Measurements from ENCODE around the gene TGFBR2. TPM values are rescaled to one million over a fixed set of nuclear protein-coding genes. Genes with fewer than 3 reads are reported as not detected.

The TGFBR2 gene
- total RNA-seq, 1 experiment from 2014 or later: 16.1 TPM

DNA sequence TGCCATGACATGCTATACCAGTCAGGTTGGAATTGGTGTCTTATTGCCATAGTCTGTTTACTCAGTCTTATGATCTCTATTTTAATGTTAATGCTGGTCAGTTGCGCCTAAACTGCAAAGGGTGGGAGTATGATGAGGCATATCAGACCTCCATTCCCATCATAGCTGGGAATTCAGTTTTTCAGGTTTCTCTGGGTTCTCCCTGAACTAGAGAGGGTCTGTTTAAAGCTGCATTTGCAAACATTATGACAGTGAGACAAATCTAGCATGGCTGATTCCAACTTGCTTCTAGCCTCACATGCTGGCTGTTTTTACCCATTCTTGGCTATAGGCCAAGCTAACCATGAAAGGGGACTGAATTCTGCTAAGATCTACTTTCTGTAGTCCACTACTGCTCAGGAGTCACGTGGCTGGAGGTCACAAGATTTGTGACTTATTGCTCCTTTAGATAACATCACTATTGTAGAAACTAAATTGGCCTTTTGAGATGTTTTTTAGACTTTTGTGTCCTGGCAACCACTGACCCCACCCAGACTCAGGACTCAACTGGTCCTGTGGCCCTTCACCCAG, 96.5 kb downstream of the TGFBR2 start:
- intact Hi-C loops (cut with micrococcal nuclease; ENCODE audit: unreplicated experiment): no loop called here
- Histone ChIP-seq H3K27ac (ENCODE audit: low read depth, low read length, poor library complexity, severe bottlenecking) (no peak overlapping the region), H3K9me3 (ENCODE audit: low read depth, low read length, poor library complexity, severe bottlenecking) (peaks cover 8% of the 10 kb centered on the region), H3K27me3 (replicated peaks; ENCODE audit: insufficient read depth, low read depth, low read length, poor library complexity) (no peaks in the 10 kb centered on the region), H3K4me1 (ENCODE audit: insufficient read depth, low read length, poor library complexity, severe bottlenecking) (no peaks in the 10 kb centered on the region), H3K4me3 (ENCODE audit: low read depth, low read length, poor library complexity, severe bottlenecking) (no peak overlapping the region), H3K36me3 (ENCODE audit: insufficient read depth, low read length, poor library complexity, severe bottlenecking) (no peaks in the 10 kb centered on the region)
- CTCF ChIA-PET: interaction anchor here (0.5 kb wide), 1 partner anchor 292 kb away, joined by 5 read pairs; no protein-coding TSS in a partner anchor
- BruUV-seq (replicated peaks): no TSS peak
- TF ChIP-seq, protein P1, sequence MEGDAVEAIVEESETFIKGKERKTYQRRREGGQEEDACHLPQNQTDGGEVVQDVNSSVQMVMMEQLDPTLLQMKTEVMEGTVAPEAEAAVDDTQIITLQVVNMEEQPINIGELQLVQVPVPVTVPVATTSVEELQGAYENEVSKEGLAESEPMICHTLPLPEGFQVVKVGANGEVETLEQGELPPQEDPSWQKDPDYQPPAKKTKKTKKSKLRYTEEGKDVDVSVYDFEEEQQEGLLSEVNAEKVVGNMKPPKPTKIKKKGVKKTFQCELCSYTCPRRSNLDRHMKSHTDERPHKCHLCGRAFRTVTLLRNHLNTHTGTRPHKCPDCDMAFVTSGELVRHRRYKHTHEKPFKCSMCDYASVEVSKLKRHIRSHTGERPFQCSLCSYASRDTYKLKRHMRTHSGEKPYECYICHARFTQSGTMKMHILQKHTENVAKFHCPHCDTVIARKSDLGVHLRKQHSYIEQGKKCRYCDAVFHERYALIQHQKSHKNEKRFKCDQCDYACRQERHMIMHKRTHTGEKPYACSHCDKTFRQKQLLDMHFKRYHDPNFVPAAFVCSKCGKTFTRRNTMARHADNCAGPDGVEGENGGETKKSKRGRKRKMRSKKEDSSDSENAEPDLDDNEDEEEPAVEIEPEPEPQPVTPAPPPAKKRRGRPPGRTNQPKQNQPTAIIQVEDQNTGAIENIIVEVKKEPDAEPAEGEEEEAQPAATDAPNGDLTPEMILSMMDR (conservative IDR thresholded peaks at IDR 0.05; ENCODE audit: low read depth, low read length): no peak
- no peak for TF ChIP-seq EZH2 (IDR thresholded peaks at IDR 0.05; ENCODE audit: borderline replicate concordance, low read depth, low read length, poor library complexity, severe bottlenecking)
- no peak for DNase-seq (ENCODE audit: low spot score)
- POLR2A ChIA-PET (ENCODE audit: low non-redundant PET): no interaction called here

- TF ChIP-seq, protein P1 (conservative IDR thresholded peaks at IDR 0.05; ENCODE audit: low read depth, low read length): no peak
- no peak for TF ChIP-seq EZH2 (IDR thresholded peaks at IDR 0.05; ENCODE audit: borderline replicate concordance, low read depth, low read length, poor library complexity, severe bottlenecking)
- no peaks in the 10 kb centered on the region for H3K36me3 ChIP-seq (ENCODE audit: insufficient read depth, low read length, poor library complexity, severe bottlenecking)
- intact Hi-C loops (cut with micrococcal nuclease; ENCODE audit: unreplicated experiment): no loop called here
- no TSS peak for BruUV-seq (replicated peaks)
- H3K9me3 ChIP-seq (ENCODE audit: low read depth, low read length, poor library complexity, severe bottlenecking): peaks cover 8% of the 10 kb centered on the region
- no peaks in the 10 kb centered on the region for H3K27me3 ChIP-seq (replicated peaks; ENCODE audit: insufficient read depth, low read depth, low read length, poor library complexity)
- CTCF ChIA-PET: no interaction called here
- no peak overlapping the region for H3K4me3 ChIP-seq (ENCODE audit: low read depth, low read length, poor library complexity, severe bottlenecking)
- POLR2A ChIA-PET (ENCODE audit: low non-redundant PET): no interaction called here
- no peaks in the 10 kb centered on the region for H3K4me1 ChIP-seq (ENCODE audit: insufficient read depth, low read length, poor library complexity, severe bottlenecking)
- H3K27ac ChIP-seq (ENCODE audit: low read depth, low read length, poor library complexity, severe bottlenecking): no peak overlapping the region
- DNase-seq (ENCODE audit: low spot score): no peak
Observed at GRCh38 chr3:30704931-30705890, 98.8 kb downstream of the TGFBR2 start.

GRCh38 chr3:30707825-30708224, 101.4 kb downstream of the TGFBR2 start:
- Histone ChIP-seq H3K27ac (ENCODE audit: low read depth, low read length, poor library complexity, severe bottlenecking) (no peak overlapping the region), H3K4me3 (ENCODE audit: low read depth, low read length, poor library complexity, severe bottlenecking) (no peak overlapping the region), H3K4me1 (ENCODE audit: insufficient read depth, low read length, poor library complexity, severe bottlenecking) (no peaks in the 10 kb centered on the region), H3K27me3 (replicated peaks; ENCODE audit: insufficient read depth, low read depth, low read length, poor library complexity) (no peaks in the 10 kb centered on the region), H3K36me3 (ENCODE audit: insufficient read depth, low read length, poor library complexity, severe bottlenecking) (no peaks in the 10 kb centered on the region), H3K9me3 (ENCODE audit: low read depth, low read length, poor library complexity, severe bottlenecking) (peaks cover 7% of the 10 kb centered on the region)
- TF ChIP-seq, protein P1 (conservative IDR thresholded peaks at IDR 0.05; ENCODE audit: low read depth, low read length): no peak
- TF ChIP-seq EZH2 (IDR thresholded peaks at IDR 0.05; ENCODE audit: borderline replicate concordance, low read depth, low read length, poor library complexity, severe bottlenecking): no peak
- no peak for DNase-seq (ENCODE audit: low spot score)
- intact Hi-C loops (cut with micrococcal nuclease; ENCODE audit: unreplicated experiment): no loop called here
- ChIA-PET CTCF (no interaction called here), POLR2A (ENCODE audit: low non-redundant PET) (no interaction called here)
- no TSS peak for BruUV-seq (replicated peaks)
